ENCODE measurements around the gene DNMT3B.
"Not testable (repeated sequence)": the region's sequence is repeated elsewhere in the genome, so short reads cannot be mapped to it uniquely, and the experiment has no call there.

Gene DNMT3B

GRCh38 chr20:32761831-32762753 lies at the start of gene DNMT3B:
Gene DNMT3B (plus strand): TSS chr20:32762385. CDS start chr20:32780324, 17,939 bp downstream.
- peak; percentile 69 to 73 for DNase-seq

GRCh38 chr20:32718749-32719348 lies 43.3 kb upstream of the DNMT3B start:
- no peak for DNase-seq

- no peak for DNase-seq
These were observed 34.5 kb upstream of the DNMT3B start for GRCh38 chr20:32727683-32728082.

- not testable (repeated sequence) for DNase-seq
These were observed 33.8 kb upstream of the DNMT3B start for GRCh38 chr20:32728435-32728834.

- DNase-seq: not testable (repeated sequence)
These were observed 32.9 kb upstream of the DNMT3B start for GRCh38 chr20:32729334-32729733.

GRCh38 chr20:32731882-32732266 lies 30.3 kb upstream of the DNMT3B start:
- no peak for DNase-seq

GRCh38 chr20:32737371-32738223 lies 24.6 kb upstream of the DNMT3B start:
- DNase-seq: peak; percentile 53 to 77

GRCh38 chr20:32741151-32741550 lies 21.0 kb upstream of the DNMT3B start:
- DNase-seq: no peak

GRCh38 chr20:32742322-32743236 lies 19.6 kb upstream of the DNMT3B start:
- DNase-seq: peak in 1 of 2 donors; percentile 29

- DNase-seq: peak; percentile 73 to 76
These were observed 18.7 kb upstream of the DNMT3B start, which contains the start of gene COMMD7 for GRCh38 chr20:32743237-32744112. Gene COMMD7 (minus strand): TSS chr20:32743467. CDS start chr20:32743391, 76 bp downstream.

GRCh38 chr20:32749914-32750637 lies 12.1 kb upstream of the DNMT3B start:
- DNase-seq: no peak

- no peak for DNase-seq
These were observed 10.9 kb upstream of the DNMT3B start for GRCh38 chr20:32751293-32751692.

GRCh38 chr20:32751702-32752457 lies 10.3 kb upstream of the DNMT3B start:
- no peak for DNase-seq

- DNase-seq: no peak
These were observed 9.5 kb upstream of the DNMT3B start for GRCh38 chr20:32752458-32753250.

- DNase-seq: no peak
These were observed 8.5 kb upstream of the DNMT3B start for GRCh38 chr20:32753731-32754130.

GRCh38 chr20:32756156-32756555 lies 6.0 kb upstream of the DNMT3B start:
- no peak for DNase-seq

GRCh38 chr20:32761417-32761830 lies 761 bp upstream of the DNMT3B start:
- no peak for DNase-seq

GRCh38 chr20:32762754-32763201 lies 593 bp downstream of the DNMT3B start:
- DNase-seq: peak in 1 of 2 donors; percentile 24

Data from CD4-positive, alpha-beta T cell treated with Interleukin-4 for 1 hour (primary cell).